ENCODE measurements around the gene COA8.
A peak's percentile ranks its signal among the peaks of the same experiment; 100 is the strongest.
"Not testable (repeated sequence)": the region's sequence is repeated elsewhere in the genome, so short reads cannot be mapped to it uniquely, and the experiment has no call there.

COA8 gene

DNA sequence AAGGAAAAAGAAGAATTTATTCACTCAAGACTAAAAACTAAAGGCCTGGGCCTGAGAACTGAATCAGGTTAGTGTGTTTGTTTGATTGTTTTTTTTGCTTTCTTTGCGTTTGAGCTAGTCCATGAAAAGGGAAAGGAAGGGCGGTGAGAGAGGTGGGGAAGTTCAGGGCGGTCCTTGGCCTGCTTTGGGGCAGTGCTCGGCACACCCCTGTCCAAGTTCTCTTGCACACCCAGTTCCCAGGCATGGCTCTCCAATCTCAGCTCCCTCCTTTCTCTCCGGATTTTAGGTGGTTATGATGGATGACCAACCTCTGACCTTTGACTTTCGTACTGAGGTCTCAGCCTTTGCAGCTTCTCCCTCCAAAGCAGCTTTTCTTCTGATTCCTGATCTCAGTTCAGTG lies 11.3 kb downstream of the COA8 start:
- DNase-seq (ENCODE audit: low read depth), result no peak

DNA sequence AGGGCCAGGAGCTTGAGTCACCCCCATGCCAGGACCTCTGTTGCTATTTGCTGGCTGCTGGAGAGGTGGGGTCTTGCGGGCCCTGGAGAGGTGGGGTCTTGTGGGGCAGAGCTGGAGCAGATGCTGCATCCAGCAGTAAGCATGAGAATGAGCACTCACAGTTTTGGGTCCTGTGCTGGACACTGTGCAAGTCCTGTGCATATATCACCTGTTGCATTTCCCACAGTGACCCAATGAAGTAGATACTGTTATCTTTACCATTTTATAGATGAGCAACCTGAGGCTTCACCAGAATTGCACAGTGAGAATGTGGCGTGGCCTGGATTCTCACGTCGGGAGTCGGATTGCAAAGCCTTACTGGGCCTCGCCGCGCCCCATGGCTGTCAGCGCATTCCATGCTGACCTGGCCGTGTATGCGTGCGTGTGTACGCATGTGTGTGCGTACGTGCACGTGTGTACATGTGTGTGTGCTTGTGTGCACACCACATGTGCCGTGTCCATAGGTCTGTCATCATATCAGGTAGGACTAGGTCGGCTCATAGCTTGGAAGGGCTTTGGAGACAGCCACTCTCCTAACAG lies 12.0 kb downstream of the COA8 start:
- DNase-seq (ENCODE audit: low read depth), result no peak

DNA sequence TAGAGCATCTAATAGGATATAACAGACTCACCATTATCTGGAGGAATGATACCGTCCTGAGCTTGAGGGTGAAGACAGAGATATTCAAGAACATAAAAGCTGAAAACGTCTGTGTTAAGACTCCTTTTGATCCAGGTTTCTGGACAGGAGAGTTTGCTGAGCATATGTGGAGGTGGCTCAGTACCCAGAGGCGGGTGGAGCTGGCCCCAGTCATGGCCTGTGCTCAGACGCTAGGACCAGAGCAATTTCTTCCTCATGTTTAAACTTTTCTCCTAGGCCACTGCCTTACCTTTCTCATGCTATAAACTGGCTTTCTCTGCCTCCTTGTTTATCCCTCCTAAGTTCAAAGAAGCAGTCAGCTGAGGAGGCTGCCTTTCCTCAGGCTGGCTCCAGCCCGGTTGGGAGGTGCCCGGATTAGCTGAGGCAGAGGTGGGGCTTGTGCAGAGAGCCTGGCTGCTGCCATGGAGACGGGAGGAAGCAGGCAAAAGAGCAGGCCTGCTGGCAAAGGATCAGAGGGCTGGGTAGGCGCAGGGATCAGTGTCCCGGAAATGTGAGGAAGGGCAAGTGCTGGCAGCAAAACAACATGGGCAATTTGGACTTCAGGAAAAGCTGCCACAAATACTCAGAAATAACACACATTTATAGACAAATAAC lies 13.7 kb downstream of the COA8 start:
- peak; percentile 90 for DNase-seq (ENCODE audit: low read depth)

DNA sequence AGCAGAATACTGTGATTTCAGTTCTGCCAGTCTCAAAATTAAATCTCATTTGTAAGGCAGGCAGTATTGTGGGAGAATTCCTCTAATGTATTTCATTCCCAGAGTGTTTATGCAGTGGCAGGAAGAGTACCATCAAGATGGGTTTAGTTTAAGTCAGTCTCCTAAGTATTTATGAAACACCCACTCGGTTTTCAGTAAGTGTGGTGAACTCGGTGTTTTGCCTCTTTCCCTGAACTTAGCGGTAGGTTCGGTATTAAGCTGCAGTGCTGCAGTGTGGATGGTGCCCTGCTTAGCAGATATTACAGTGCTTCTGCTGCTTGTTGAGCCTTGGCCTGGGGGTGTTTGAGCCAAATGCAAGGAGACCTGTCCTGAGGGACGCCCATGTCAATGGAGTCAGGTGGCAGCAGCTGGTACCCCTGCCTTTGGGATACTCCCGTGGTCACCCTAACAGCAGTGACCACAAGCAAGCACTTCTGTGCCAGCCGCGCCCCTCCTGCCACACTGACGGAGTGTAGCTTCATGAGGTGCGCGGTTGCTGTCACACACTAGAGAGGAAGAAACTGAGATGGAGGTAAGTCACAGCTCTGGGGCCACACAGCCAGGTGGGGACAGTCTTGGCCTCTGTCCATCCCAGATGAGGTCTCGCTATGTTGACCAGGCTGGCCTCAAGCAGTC lies 15.8 kb downstream of the COA8 start:
- no peak for DNase-seq (ENCODE audit: low read depth)

DNA sequence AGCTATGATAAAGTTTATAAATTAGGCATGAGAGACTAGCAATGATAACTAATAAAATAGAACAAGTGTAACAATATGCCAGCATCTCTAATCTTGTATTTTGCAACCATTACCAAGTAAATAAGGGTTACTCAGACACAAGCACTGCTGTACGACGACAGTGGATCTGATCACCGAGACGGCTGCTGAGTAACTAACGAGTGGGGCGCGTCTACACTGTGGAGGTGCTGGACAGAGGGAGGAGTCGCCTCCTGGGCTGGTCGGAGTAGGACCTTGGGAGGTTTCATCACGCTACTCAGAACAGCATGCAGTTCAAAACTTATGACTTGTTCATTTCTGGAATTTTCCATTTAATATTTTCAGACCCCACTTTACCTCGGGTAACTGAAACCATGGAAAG lies 18.4 kb downstream of the COA8 start:
- no peak for DNase-seq (ENCODE audit: low read depth)

DNA sequence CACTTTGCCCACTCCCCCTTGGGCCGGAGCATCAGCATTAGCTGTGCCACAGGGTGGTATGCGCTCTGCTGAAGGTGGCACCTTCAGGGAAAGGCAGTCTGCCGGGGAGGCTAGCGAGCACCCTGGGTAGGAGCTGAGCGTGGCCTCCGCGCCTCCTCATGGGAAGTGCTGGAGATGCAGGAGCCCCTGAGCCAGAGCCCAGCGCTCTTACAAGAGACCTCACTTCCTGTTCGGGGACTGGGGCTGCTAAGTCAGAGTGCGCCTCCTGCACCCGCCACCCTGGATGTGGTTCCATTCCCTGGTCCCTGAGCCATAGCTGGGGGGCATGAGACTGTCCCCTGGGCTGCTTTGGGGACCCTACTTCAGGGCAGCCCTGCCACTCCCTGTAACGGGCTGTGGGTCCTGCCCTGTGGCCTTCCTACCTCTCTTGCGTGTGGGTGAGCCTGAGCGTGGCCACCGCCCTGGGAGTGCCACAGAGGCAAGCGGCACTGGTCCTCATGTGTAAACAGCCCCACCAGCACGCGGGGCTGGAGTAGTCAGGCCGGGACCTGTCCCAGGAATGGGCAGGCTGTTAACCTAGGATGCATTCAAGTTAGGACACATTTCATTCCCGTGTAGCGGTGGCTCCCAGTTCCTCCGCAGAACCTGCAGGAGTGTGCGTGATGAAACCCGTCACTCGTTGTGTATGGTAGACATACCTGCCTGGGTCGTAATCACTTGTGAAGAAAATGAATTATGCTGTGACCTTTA lies 19.4 kb downstream of the COA8 start:
- DNase-seq (ENCODE audit: low read depth), result no peak

DNA sequence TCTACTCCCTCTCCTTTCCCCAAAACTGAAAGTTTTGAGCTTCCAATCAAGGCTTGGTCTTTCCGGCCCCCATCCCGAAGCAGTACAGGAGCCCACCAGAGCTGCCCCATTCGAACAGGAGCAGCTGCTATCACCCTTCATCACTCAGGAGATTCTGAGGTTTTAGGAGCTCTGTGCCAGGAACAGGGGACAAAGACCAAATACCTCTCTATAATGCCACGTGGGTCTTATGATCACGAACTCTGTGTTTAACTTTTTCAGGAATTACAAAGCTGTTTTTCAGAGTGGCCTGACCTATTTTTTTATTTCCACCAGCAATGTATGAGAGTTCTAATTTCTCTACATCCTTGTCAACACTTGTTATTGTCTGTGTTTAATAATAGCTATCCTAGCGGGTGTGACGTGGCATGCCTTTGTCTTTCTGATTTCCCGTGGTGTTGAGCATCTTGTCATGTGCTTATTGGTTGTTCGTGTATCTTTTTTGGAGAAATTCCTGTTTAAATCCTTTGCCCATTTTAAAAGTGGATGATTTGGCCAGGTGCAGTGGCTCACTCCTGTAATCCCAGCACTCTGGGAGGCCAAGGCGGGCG lies 21.7 kb downstream of the COA8 start:
- DNase-seq (ENCODE audit: low read depth), result no peak

DNA sequence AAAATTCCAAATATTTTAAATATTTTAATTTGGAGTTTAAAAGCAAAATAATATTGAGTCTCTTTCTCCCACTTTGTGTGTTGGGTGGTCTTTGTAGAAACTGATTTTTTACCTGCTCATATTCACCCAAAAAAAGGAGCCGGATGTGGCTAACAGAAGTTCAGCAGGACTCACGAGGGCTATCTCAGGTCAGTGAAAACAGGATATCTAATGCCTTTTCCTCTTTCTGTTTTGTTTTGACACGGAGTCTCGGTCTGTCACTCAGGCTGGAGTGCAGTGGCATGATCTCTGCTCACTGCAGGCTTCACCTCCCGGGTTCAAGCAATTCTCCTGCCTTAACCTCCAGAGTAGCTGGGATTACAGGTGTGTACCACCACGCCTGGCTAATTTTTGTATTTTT lies 30.8 kb downstream of the COA8 start:
- no peak for DNase-seq (ENCODE audit: low read depth)

DNA sequence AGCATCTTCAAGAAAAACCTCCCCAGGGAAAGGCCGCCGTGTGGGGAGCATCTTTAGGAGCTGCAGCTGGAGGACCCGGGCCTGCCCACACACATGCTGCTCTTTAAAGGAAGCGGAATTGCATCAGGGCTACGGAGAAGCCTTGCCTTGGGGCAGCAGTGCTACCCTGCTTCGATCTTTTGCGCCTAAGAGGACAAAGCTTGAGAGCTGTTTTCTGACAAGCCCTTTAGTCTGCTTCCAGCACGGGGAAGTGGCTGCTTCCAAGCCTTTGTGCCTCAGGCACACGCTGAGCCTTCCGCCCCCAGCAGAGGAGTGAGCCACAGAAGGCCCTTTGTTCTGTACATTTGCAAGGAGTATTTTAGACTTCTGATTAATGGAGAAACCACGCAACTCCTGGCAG lies 31.5 kb downstream of the COA8 start:
- DNase-seq (ENCODE audit: low read depth), result no peak

DNA sequence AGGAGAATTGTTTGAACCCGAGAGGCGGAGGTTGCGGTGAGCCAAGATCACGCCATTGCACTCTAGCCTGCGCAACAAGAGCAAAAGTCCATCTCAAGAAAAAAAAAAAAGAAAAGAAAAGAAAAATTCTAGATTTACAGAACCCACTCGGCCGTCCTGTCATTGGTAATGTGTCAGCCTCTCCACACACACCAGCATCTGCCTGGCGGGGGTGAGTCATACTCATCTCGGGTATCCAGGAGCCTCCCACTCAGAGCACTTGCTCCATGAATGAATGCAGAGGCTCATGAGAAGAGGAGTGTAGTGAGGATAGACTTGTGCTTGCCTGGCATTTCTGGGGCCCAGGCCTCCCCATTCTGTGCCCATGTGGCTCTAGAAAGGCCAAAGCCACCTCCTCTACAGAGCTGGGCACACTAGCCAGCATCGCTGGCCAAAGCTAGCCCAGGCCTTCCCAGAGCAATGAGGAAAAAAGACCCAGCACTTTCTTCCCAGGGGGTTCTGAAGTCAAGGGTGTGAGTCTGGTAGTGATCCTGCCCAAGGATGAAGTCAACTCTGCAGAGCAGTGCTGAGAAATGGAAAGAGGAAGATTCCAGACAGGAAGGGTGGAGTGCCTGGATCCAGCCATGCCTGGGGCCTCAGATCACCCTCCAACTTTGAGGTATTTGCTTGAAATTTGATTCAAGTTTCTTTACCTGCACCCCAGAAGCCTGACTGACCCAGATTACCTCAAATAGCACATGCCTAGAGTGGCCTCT lies 35.0 kb downstream of the COA8 start:
- peak; percentile 85 for DNase-seq (ENCODE audit: low read depth)

DNA sequence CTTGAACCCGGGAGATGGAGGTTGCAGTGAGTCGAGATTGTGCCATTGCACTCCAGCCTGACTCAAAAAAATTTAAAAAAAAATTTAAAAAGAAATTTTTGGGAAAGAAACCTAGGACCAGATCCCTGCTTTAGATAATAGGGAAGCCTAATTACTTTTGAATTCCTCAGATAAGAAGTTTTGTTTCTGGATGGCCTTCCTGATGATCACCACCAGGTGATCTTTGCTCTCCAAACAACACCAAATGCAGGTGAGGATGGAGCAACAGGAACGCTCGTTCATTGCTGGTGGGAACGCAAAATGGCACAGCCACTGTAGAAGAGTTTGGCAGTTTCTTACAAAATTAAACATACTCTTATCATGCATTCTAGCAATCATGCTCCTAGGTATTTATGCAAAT lies 37.7 kb downstream of the COA8 start:
- no peak for DNase-seq (ENCODE audit: low read depth)

DNA sequence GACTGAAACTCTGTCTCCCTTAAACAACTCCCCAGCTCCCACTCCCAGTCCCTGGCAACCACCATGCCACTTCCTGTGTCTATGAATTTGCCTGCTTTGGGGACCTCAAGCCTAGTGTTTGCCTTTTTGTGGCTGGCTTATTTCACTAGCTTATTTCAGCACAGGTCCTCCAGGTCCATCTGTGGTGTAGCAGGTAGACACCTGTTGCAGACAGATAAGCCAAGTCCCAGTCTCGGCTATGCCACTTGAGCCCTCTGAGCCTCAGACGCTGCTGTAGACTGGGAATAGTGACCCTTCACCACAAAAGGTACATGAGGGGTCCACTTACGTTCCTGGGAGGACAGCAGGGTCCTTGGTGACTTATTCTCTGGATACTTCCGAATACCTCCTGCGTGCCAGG lies 41.9 kb downstream of the COA8 start:
- no peak for DNase-seq (ENCODE audit: low read depth)

DNA sequence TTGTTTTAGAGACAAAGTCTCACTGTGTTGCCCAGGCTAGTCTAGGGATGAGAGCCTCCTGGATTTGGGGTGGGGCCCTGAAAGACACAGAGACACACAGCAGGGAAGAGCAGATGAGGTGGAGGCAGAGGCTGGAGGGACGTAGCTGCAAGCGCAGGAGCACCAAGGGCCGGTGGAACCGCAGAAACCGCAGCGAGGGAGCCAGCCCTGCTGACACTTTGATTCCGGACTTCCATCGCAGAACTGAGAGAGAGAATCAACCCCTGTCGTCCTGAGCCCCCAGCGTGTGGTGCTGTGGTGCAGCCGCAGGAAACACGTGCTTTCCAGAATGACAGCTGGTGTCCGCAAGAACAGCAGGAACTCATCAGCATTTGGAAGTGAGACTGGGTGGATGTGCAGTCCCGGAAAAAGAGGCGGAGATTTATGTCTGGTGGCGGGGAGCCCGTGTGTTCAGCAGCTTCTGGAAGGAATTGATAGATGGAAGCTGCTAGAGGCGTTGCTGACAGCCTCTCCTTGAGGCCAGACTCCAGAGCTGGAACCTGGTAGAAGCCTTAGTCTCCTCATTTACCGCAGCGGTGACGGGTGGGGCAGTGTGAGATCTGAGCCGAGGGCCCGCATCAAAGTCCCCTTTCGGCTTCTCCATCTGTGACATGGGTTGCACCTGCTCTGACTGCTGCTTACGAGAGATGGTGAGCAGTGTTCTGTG lies 44.4 kb downstream of the COA8 start:
- peak; percentile 84 for DNase-seq (ENCODE audit: low read depth)

DNA sequence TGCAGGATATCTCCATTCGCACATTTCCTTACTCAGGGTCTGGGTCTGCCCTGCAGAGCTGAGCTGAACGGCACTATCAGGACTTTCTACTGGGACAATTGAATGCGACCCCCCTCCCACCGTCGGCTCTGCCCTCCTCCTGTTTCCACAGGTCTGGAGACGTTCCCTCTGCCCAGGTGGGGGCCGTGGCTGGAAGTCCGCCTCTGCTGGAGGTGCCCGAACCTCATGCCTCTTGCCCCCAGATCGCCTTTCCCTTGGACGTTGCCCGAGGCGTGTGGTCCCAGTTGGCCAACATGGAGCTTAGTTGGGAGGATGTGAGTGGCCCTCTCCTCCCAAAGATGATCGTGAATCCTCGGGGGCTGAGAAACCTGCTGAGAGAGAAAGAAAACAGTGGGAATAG lies 45.1 kb downstream of the COA8 start:
- no peak for DNase-seq (ENCODE audit: low read depth)

DNA sequence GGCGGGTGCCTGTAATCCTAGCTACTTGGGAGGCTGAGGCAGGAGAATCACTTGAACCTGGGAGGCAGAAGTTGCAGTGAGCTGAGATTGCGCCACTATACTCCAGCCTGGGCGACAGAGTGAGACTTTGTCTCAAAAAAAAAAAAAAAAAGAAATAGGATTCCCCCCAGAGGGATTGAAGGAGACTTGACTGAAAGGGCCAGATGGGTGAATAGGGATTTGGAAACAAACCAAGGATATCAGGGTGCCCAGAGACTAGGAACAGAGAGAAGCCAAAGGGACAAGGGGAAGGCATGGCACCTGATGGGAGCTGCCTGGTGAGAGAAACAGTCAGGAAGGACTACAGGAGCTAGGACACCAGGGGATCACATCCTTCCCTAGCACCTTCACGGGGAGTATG lies 46.3 kb downstream of the COA8 start:
- not testable (repeated sequence) for DNase-seq (ENCODE audit: low read depth)

DNA sequence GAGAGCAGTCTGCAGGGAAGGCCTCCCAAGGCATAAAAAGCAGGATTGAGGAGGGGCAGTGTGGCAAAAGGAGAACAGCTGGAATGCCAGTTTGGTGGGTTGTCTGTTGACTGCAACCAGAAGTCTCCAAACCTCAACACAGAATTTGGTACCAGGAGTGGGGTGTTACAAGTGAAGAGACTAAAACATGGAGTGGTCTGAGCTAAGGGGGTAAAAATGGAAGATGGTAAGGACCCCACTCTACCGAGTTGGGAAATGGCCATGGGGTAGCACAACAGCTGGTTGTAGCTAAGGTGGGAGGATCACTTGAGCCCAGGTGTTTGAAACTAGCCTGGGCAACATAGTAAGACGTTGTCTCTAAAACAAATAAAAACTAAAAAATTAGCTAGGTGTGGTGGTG lies 48.5 kb downstream of the COA8 start:
- no peak for DNase-seq (ENCODE audit: low read depth)

DNA sequence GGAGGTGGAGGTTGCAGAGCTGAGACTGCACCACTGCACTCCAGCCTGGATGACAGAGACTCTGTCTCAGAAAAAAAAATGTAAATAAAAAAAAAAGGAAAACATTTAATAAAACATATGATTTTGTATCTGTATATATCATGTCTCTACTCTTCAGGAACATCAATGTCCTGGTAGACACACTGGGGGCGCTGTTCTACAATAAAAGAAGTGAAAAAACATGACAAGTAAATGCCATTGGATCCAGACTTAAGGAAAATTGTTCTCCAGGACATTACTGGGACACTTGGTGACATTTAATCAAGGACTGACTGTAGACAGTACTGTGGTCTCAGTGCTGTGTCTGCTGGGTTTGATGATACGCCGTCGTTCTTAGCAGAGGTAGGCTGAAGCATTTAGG lies 50.8 kb downstream of the COA8 start:
- DNase-seq (ENCODE audit: low read depth), result no peak

DNA sequence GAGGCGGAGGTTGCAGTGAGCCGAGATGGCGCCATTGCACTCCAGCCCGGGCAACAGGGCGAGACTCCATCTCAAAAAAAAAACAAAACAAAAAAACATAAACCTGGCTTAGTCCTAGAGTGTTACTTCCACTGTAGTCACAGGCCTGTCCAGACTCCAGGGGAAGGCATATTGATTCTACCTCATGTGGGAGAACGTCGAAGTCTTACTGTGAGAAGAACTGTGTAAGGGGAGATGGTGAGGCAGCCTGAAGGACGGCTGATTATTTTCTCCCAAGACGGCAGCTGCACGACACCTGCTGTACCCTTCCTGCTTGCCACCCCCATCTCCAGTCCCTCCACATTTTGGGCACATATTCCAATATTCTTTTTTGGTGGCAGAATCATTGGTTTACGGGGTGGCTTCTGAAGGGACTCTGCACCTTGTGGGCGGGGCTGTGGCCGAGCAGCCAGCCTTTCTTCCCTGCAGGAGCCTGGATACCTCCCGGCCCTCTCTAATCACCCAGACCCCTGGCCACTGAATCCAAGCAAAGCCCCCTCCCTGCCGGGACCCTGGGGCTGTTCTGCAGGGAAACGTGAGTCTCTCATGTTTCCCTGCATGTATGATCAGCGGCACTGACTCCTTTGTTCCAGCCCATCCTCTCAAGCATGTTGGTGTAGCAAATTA lies 54.0 kb downstream of the COA8 start:
- no peak for DNase-seq (ENCODE audit: low read depth)

DNA sequence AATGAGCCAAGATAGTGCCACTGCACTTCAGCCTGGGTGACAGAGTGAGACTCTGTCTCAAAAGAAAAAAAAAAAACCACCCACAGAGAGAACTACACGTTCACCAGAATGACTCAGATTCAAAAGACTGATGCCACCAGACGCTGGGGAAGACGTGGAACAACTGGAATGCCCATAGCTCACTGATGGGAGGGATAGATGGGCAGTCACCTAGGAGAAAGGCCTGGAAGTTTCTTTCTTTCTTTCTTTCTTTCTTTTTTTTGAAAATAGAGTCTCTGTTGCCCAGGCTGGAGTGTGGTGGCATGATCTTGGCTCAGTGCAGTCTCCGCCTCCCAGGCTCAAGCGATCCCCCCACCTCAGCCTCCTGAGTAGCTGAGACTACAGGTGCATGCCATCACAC lies 56.3 kb downstream of the COA8 start:
- no peak for DNase-seq (ENCODE audit: low read depth)

DNA sequence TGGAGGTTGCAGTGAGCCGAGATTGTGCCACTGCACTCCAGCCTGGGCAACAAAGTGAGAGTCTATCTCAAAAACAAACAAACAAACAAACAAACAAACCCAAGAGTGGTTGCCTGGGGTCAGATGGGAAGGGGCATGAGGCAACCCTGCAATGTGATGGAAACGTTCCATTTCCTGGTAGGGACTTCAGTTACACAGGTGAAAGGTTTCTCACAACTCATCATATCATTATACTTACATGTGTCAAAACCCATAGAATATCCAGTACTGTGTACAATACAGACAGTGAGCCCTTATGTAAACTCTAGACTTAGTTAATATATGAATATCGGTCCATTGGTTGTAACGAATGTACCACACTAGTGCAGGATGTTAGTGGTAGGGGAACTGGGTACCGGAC lies 59.1 kb downstream of the COA8 start:
- DNase-seq (ENCODE audit: low read depth), result no peak

DNA sequence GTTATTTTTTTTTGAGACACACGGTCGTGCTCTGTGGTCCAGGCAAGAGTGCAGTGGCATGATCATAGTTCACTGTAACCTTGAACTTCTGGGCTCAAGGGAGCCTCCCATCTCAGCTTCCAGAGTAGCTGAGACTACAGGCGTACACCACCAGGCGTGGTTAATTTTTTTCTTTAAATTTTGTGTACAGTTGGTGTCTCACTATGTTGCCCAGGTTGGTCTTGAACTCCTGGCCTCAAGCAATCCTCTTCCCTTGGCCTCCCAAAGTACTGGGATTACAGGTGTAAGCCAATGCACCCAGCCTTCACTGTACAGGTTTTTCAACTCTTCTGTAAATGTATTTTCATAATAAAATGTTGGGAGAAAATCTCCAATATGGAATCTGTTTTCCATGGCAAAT lies 60.5 kb downstream of the COA8 start:
- DNase-seq (ENCODE audit: low read depth), result no peak
